Gastroesophageal sphincter (tissue), 3 donors: ENCODE results near the gene TF.

Source experiments
- POLR2A ChIP-seq, 2 donors: fragments of 450-650 bp; IDR thresholded peaks; one replicate each; pipeline ENCODE4 v1.6.1; 2017; ENCODE audit warnings: antibody characterized with exemption in 2 of 2, mild to moderate bottlenecking in 2 of 2, moderate library complexity in 1 of 2
- POLR2AphosphoS5 ChIP-seq: sonication (generic); formaldehyde crosslinking; IDR thresholded peaks from one replicate; pipeline ENCODE4 v1.6.1; 2017; ENCODE audit warnings: antibody characterized with exemption
- TF ChIP-seq, protein P1 (sequence below), 4 experiments: fragments of 200-600 bp in 2 of 4; fragments of 450-650 bp in 2 of 4; sonication (generic) in 1 of 4; IDR thresholded peaks; one replicate each; pipeline ENCODE4 v1.5.1; 2017 to 2019; ENCODE audit warnings: antibody characterized with exemption in 4 of 4, mild to moderate bottlenecking in 2 of 4, moderate library complexity in 2 of 4

GRCh38 chr3:133832802-133833144 is 86.6 kb downstream of the TF start:
- TF ChIP-seq, protein P1, sequence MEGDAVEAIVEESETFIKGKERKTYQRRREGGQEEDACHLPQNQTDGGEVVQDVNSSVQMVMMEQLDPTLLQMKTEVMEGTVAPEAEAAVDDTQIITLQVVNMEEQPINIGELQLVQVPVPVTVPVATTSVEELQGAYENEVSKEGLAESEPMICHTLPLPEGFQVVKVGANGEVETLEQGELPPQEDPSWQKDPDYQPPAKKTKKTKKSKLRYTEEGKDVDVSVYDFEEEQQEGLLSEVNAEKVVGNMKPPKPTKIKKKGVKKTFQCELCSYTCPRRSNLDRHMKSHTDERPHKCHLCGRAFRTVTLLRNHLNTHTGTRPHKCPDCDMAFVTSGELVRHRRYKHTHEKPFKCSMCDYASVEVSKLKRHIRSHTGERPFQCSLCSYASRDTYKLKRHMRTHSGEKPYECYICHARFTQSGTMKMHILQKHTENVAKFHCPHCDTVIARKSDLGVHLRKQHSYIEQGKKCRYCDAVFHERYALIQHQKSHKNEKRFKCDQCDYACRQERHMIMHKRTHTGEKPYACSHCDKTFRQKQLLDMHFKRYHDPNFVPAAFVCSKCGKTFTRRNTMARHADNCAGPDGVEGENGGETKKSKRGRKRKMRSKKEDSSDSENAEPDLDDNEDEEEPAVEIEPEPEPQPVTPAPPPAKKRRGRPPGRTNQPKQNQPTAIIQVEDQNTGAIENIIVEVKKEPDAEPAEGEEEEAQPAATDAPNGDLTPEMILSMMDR (IDR thresholded peaks at IDR 0.05), result no peak
- no peak for TF ChIP-seq POLR2AphosphoS5
- no peak for TF ChIP-seq POLR2A (IDR thresholded peaks at IDR 0.05)
